Astrocyte of the spinal cord (primary cell): ENCODE measurements around the gene PAX8.

Source experiments
- DNase-seq: peaks from one replicate; pipeline ENCODE4 v3.0.0; 2011; ENCODE audit warnings: low read depth, low spot score
- H3K4me3 ChIP-seq: 2 replicates; pipeline ENCODE4 v1.5.1; 2011; ENCODE audit warnings: low read depth, mild to moderate bottlenecking, low read length, moderate library complexity
- CTCF ChIP-seq: IDR thresholded peaks from 2 replicates; pipeline ENCODE4 v1.5.1; 2012; ENCODE audit warnings: low read depth, mild to moderate bottlenecking, low read length, inconsistent platforms
- in situ Hi-C: cut with HindIII; loops from 2 replicates; pipeline ENCODE4 v1.10.0; 2017; ENCODE audit warnings: low sequenced_read_pairs

PAX8 gene

GRCh38 chr2:113166187-113166645 is 112.5 kb downstream of the PAX8 start:
- no peak for TF ChIP-seq CTCF
- H3K4me3 ChIP-seq: no peak overlapping the region
- in situ Hi-C loops: no loop called here
- DNase-seq: no peak
